Embryonic facial prominence (tissue), 1 donor: ENCODE data around the gene USP7.
"Not testable (repeated sequence)": the region's sequence is repeated elsewhere in the genome, so short reads cannot be mapped to it uniquely, and the experiment has no call there.

Experiments
- DNase-seq: peaks from one replicate; pipeline ENCODE4 v3.0.0-alpha.2; 2016; ENCODE audit errors: extremely low spot score

USP7 gene

DNA sequence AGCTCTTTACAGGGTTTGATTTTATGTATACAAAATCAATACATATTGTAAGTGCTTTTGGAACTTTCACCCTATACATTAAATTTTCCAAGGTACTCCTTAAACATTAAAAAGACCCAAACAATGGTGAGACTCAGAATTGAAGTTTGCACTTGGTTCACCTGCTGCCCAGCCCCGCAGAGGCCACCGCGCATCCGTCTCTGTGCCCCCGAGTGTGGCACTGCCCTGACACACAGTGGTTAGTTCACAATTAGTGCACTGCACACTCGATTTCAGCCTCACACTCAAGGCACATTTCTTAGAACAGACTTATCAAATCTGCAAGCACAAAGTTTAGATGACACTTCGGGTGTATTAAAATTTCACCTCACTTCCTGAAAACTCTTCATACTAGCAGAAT lies 38.3 kb downstream of the USP7 start:
- DNase-seq: no peak

DNA sequence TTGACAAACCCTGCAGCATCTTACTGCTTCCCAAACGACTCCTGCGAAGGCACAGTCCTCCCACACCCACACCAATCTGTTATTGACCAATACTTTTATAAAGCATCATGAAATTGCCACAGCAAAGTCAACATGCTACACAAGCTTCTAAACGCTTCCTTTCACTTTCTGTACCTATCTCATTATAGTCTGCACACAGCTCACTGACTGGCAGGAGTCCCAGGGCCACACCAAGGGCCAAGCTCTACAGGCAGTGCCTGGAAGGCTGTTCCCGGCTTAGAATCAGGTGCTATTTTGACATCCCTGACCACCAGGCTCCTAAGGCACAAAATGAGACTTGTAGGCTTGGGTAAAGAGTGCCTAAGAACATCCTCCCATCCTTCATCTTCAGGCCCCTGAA lies 39.5 kb downstream of the USP7 start:
- no peak for DNase-seq

DNA sequence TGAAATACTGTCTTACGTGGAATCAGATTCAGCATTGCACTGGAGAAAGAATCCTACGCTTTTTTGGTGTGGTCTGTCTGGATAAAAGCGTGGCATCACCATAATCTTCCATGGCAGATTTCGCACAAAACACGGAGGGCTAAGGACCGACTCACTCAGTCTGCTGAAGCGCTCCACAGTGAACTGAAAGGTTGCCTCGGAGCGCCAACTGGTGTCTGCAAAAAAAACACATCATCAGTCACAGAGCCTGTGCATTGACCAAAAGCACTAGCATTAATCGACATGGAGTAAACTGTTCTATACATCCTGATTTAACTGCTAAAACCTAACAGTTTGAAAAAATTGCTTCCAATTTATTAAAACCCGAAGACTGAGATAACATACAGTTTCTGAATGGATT lies 40.5 kb downstream of the USP7 start:
- DNase-seq: no peak

DNA sequence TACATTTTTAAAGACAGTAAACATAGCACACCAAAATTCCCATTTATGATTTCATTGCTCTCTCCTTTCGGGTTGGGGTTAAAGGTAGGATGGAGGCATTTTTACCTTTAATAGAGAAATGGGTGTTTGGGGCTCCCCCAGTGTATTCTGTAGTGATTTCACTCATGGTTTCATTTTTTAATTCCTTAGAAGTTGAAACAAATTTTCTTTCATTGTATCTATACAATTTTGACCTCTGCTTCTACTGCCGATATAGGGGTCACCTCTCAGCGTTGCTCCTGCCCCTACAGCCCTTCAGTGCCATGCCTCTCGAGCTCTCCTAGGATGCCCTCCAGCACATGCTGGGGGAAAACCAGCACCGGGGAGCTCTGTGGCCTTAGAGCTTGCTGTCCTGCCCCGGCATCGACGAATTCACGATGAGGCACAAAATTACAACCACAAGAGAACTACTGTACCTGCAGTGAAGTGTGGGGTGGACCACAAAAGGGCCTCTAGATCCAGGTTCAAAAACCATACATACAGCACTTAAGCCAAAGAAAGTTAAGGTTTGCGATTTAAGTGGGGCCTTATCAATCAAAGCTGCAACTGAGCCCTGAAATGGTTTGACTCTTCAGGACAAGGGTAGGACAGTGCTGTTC lies 42.2 kb downstream of the USP7 start:
- no peak for DNase-seq

DNA sequence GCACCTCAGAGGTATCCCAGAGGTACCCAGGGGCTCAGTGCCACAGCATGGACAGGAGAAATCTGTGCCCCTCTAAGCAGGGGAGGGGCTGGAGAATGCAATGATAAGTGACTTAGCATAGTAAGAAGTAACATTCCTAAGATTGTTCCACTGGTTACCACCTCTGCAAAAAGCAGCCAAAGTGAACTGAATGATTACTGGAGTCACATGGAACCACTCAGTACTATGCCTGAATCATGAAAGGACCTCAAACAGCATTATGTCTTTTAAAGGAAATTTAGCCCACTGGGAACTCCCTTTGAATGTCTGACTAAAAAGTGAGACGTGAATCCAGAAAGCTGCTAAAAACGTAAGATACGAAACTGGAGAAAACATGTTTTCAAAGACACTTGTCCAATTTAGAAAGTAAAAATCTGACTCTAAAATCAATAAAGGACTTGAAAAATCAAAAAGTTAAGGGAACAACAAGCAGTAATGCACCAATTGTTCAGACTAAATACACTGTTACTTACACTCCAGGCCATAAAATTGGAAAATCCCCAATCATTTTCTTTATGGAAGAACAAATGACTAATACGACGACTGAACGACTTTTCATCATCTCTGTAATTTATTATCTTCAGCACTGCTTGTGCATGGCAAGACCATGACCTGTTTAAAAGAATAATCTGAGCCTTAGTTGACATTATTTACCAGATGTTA lies 42.9 kb downstream of the USP7 start:
- DNase-seq: no peak

DNA sequence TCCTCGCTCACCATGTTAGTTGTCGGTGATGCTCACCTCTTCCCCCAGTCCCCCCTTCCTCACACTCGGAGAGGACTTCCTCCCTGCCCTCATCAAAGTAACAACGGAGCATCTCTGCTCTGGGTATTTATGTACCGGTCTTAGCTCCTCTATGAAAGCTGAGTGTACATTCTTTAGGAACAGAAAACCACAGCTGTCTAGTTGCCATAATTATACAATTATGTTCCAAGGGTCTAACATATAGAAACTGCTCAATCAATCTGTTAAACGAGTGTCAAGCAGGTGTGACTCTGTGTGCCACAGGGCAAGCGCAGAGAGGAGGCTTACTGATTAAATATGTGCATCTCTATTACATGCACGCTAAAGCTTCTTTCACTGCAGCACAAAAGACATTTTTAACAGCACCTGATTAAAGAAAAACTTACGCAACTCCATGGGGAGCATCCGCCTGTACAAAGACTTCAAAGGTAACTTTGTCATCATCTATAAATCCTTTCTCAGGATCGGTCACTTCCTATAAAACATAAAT lies 43.7 kb downstream of the USP7 start:
- DNase-seq: no peak

DNA sequence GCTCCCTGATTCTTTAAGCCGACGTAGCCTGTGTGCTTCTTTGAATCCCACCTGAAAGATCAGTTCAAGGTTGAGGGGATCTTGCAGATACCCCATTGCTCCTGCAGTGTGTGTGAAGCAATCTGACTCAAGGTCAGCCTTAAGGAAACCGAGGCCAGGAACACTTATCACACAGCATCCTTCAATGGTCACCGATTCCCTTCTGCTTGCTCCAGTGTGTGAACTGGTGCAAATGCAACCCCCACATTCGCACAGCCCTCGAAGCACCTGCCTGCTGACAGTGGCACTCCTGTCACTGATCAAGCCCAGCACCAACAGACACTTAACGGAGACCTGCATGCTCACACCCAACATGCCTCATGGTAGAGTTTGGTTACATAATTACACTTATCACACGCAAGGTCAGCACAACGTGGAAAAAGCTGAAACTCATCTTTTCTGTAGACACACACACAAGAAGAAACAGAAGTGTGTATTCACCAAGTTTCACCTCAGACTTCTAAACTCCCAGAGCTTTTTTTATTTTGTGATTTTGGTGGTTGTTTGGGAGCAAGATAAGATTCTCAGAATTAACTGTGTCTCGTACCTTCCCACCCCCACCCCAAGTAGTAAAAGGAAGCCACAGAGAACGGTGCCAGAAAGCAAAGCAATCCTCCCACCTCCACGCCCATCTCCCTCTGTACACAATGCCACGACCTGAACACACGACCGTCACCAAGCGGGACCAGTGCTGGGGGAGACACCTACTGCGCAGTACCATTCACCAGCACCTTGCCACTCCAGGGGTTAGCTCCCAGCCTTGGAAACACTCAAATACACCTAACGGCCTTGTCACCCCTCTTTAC lies 44.4 kb downstream of the USP7 start:
- DNase-seq: no peak

DNA sequence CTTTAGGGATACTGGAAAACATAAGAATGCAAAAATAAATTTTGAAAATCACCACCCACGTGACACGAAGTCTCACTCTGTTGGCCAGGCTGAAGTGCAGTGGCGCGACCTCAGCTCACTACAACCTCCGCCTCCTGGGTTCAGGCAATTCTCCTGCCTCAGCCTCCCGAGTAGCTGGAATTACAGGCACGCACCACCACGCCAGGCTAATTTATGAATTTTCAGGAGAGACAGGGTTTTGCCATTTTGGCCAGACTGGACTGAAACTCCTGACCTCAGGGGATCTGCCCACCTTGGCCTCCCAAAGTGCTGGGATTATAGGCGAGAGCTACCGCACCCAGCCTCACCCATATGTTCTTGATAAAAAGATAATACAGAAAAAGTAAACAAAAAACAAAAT lies 46.4 kb downstream of the USP7 start:
- DNase-seq: not testable (repeated sequence)

DNA sequence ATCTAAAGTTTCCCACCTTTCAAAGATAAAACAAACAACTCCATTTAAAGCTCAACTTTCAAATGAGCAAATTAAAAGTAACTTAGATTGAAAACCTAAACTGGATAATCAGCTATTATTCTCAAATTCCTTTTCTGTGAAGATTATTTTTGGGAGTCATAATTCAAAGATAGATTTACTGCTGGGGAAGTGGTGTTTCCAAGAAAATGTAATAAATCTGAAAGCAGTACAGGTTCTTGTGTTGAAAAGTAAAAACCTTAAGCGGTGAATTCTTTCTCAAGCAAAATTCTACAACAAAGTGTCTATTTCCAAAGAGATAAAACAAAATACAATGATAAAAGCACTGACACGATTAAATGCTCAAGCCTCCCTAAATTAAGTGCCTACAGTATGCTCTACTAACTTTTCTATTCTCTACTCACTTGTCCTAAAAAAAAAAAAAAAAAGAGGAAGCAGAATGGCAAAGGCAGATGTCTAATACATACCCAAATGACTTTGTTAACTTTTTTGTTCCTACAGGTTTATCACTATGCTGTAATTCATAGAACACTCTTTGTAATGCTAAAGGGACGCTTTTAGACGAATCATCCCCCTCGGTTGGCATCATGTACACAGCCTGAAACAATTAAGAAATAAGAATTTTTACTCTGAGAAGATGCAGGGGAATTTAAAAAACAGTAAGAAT lies 47.0 kb downstream of the USP7 start:
- no peak for DNase-seq

DNA sequence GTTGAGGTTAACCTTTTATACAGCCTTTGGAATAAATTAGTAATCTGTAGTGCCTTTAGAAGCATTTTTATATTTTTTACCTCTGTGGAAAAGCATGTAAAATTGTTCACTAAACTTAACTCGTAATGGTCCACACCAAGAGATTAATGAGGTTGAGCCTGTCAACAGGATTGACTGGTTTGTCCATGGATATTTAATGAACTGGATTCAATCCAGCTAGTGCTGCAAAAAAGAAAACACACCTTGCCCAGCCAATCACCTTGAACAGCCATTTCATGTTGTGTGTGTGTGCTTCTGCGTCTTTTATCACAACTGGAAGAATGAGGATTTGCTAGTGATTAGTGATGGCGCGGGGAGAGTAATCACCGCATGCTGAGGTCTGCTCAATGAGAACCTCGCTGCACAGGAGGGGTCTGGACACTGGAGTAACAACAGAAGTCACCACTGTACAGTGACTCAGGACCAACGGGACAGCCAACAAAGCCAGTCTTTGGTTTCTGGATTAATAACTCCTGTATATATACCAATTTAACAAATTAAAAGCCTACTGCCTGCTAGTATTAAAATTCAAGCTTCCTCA lies 47.9 kb downstream of the USP7 start:
- no peak for DNase-seq

DNA sequence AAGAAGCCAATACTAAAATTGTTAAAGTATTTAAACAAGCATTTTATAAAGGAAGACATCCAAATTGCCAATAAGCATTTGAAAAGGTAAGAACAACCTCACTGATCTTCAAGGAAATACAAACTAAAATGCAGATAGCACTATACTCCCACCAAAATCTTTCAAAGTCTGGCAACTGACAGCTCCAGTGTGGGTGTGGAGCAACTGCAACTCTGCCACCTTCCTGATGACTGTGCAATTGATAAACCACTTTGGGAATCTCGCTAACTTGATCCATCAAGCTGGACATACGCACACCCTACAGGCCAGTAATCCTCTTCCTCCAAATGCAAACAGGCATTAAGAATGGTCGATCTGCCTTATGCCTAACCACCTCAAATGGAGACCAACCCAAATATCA lies 49.6 kb downstream of the USP7 start:
- DNase-seq: no peak

DNA sequence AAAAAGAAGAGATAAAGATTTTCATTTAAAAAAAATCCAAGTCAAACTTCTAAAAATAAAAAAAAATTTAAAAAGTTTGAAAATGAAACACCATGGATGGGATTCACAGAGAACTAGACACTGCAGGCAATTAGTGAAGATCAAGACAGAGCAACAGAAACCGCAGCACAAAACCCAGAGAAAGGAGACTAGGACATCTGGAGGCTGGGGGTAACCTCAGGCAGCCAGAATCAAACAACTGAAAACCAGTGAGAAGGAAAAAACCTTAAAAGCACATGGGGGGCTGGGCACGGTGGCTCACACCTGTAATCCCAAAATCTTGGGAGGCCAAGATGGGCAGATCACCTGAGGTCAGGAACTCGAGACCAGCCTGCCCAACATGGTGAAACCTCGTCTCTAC lies 50.9 kb downstream of the USP7 start:
- DNase-seq: no peak

DNA sequence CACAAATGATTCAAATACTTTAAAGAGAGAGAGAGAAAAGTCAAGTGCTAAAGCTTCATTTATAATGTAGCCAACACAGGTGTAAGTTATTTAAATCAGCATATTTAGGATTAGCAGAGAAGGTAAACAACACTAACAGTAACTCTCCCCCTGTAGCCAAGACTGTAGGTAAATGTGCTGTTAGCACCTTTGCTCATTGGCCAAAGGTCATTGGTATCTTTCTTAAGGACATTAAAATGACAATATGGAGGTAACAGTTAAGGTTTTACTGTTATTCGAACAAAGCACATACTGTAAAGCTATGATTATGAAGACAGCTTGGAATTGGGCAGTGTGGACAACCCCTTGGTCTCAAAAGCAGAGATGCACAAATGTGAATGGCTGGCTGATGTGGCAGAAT lies 52.9 kb downstream of the USP7 start:
- DNase-seq: no peak

DNA sequence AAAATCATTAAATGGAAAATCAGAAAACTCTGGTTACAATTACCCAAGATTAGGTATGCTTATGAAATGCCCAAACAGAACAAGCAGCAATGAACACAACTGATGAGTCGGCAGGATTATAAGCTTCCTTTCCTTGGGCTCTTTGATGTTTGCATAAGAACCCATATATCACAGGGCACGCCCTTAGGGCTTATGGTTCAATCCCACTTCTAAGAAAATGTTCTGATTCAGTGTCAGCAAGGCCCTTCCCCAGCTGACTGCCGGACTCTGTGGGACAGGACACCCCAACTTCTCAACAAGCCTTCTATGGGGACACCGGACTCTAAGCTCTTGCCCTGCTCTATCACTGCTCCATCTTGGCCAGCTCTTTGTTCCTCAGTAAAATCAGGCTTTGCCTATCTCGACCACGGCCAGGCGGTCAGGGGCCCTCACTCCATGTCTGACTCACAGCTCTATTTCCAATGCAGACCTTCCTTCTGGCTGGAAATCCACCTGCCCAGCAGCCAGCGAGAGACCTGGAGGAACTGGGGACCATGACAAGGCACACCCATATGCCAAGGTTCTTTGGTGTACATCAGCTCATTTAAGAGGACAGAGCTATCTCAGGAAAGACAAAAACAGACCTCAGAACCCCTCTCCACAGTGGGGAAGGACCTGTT lies 54.8 kb downstream of the USP7 start:
- no peak for DNase-seq

DNA sequence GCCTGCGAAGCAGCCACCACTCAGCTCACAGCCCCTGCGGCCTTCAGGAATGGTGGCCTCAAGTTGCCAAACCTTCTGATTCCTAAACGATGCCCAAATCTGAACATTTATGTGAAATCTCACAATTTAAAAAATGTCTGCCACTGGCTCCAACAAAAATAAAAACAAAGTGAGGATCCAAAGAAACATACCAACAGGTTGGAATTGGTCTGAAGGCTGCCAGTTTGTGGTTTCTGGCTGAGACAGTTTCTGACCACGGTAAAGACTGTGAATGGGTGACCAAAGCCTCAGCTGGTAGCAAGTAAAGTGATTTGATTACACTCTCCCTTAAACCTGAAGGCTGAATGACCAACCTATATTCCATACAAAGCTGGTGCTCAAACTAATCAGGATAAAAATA lies 56.6 kb downstream of the USP7 start:
- DNase-seq: no peak

DNA sequence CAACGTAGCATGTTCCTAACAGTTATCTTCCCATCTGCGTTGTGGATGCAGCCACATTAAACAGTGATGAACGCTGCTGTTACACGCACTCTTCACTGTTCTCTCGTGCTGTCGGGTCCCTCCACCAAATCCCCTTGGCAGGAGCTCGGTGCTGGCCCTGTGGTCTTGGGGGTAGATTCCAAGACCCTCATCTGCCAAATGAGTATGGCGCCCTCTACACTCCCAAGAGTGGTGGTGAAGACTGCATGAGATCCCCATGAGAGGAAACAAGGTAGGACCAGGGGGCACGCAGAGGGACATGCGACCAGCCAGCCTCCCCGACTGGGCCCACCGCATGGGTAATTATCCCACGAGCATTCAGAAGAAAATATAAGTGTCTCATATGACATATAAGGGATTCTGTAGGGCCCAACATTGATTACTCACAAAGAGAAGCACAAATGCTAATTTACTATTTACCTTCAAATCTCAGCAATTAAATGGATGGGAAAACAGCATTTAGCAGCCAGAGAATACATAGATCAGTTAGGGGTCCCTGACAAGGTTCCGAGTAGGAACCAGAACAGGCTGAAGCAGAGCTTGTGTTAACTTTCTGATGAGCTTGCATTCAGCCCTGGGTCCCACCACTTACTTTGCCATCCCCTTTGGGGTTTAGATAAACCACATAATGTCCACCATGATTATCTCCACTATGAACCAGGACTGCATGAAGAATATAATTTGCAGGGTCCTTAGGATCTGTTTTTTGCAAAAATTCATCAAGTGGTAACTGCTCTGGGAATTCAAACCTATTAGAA lies 57.7 kb downstream of the USP7 start:
- no peak for DNase-seq

DNA sequence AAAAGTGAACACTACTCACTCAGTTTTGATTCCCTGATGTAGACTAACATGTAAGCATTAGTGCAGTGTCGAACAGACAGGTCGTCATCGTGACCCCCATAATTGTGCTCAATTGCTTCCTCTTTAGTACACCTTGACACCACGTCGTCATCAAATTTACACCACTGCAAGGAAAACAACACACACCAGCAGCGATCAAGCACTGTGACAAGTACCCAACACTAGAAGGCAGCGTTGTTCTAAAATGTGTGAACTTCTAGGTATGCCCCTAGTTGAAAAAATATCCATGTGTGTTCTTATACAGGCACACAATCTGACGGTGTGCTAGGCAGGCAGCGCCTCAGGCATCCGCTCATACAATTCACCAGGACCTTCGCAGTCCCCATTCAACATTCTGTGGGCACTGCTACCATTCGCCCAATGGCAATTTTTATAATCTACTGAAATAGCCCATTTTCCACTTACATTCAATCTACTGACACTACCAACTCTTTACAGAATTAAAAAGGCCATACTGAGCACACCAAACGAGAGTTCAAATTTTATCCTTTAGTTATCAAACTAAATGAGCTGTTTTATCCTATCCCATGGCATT lies 58.4 kb downstream of the USP7 start:
- no peak for DNase-seq

DNA sequence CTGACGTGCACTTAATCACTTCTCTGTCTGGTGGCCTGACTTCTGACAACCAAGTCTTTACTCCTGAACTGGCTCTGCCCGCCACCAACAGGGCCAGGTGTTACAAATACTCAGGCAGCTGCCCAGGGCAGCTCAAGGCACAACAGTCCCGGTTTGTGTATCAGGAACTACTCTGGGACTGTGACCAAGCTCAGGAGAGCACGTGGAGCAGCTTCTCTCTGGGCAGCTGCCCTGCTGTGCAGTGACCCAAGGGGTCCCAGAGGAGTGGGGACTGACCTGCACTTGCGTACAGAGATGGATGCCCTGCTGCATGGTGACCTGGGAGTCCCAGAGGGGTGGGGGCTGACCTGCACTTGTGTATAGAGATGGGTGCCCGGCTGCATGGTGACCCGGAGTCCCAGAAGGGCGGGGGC lies 59.7 kb downstream of the USP7 start:
- DNase-seq: no peak

DNA sequence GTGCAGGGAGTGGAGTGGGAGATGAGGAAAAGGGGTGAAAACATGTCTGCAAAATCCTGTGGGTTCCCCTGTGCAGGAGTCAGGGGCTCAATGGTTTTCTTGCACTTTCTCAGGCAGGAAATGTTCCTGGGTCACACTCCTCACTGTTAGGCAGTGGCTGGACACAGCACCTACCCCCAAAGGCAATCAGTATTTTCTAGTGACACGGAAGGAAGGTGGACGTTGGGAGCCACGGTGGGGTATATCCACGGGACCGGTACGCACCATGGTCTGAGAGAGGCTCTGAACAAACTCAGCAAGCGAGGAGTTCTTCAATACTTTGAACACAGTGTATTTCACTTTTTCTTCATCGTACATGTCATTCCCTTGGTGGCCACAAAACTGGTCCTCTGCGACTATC lies 60.7 kb downstream of the USP7 start:
- DNase-seq: no peak

DNA sequence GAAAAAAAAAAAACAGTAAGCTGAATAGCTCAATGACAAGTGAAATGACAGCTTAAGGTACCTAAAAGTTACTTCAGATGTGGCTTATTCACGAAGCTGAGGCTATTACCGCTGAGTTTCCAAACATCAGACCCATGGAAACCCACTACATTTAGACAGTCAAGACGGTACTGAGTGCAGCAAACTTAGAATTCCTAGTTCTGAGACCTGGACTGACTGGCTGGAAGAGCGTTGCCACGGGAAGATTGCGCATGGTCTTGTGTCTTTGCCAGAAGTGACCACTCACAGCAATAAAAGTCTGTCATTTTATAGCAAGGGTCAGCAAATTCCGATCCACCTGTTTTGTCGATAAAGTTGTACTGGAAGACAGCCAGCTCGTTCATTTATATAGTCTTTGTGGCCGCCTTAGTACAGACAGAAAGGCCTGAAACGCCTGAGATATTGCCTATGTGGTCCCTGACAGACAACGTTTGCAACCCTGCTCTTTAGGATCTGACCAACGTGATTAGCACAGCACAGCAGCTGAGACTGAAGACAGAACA lies 62.3 kb downstream of the USP7 start:
- no peak for DNase-seq
